K562 (cell line): Measurements from ENCODE around the gene SMAD3. TPM values are rescaled to one million over a fixed set of nuclear protein-coding genes. Genes with fewer than 3 reads are reported as not detected.

Source experiments
- ATAC-seq: fragments of 200-7000 bp; cut with Tn5 transposase; 3 replicates; pipeline ENCODE4 v1.9.1; 2020; ENCODE audit warnings: moderate library complexity
- BruUV-seq: library from RNA; stranded (reverse); fragments of 400-500 nt; replicated peaks from 2 replicates; lab custom pipeline; 2021; lab: Mats Ljungman, UMichigan
- CTCF ChIA-PET: fragments of 300-600 bp; formaldehyde crosslinking; extraction: SDS; loops from one replicate; lab custom pipeline; 2021; ENCODE audit warnings: low intra/inter-chr PET ratio; lab: Yijun Ruan, JAX
- POLR2A ChIA-PET: fragments of 300-600, 350-650 bp; sonication (Branson Sonifier 250); formaldehyde crosslinking; extraction: SDS; loops from one replicate; lab custom pipeline; 2021; ENCODE audit warnings: antibody characterized with exemption, inconsistent platforms; lab: Yijun Ruan, JAX
- DNase-seq, 4 experiments: peaks; one replicate each; pipeline versions ENCODE4 v3.0.0 to v3.0.0-alpha.2; 2011 to 2018; ENCODE audit warnings: low spot score in 3 of 4, mixed read lengths in 3 of 4; ENCODE audit errors: extremely low read depth in 1 of 4
- FAIRE-seq: peaks from 2 replicates; lab custom pipeline; 2011; peaks lifted over from hg19 to GRCh38; lab: Jason Lieb, UNC
- H2AFZ ChIP-seq: 2 replicates; pipeline ENCODE4 v1.6.0; 2011; ENCODE audit warnings: low read depth, low read length, control low read depth, inconsistent platforms
- H3K27ac ChIP-seq: fragments of 200-600 bp; 3 replicates; pipeline ENCODE4 v1.8.0; 2011; ENCODE audit warnings: low read depth, mild to moderate bottlenecking, control low read depth, inconsistent platforms, low read length, moderate library complexity, mixed read lengths; ENCODE audit errors: extremely low read depth
- H3K27me3 ChIP-seq, 2 experiments: fragments of 300-600 bp in 1 of 2; 2 replicates in 1 of 2; 3 replicates in 1 of 2; pipeline versions ENCODE4 v1.6.0 to v1.8.0; 2011; ENCODE audit warnings: inconsistent platforms in 2 of 2, low read length in 2 of 2, mild to moderate bottlenecking in 1 of 2, mixed read lengths in 1 of 2, moderate library complexity in 1 of 2; ENCODE audit not compliant: control insufficient read depth in 2 of 2, insufficient read depth in 2 of 2
- H3K36me3 ChIP-seq: fragments of 300-600 bp; 3 replicates; pipeline ENCODE4 v1.8.0; 2011; ENCODE audit warnings: mild to moderate bottlenecking, low read length, inconsistent platforms; ENCODE audit not compliant: control insufficient read depth, insufficient read depth
- H3K4me1 ChIP-seq, 2 experiments: fragments of 200-600 bp in 1 of 2; replicated peaks in 1 of 2; 2 replicates in 1 of 2; 3 replicates in 1 of 2; pipeline versions ENCODE4 v1.5.1 to v1.8.0; 2011; ENCODE audit warnings: inconsistent platforms in 2 of 2, low read length in 2 of 2, mild to moderate bottlenecking in 1 of 2, mixed read lengths in 1 of 2, moderate library complexity in 1 of 2; ENCODE audit not compliant: control insufficient read depth in 2 of 2, insufficient read depth in 2 of 2
- H3K4me2 ChIP-seq: 2 replicates; pipeline ENCODE4 v1.6.1; 2011; ENCODE audit warnings: low read length, control low read depth, inconsistent platforms, mixed read lengths; ENCODE audit not compliant: insufficient read depth
- H3K4me3 ChIP-seq: fragments of 200-600 bp; sonication (generic), shearing (Covaris generic); 2 replicates; pipeline ENCODE4 v1.5.1; 2016; ENCODE audit warnings: control low read depth, inconsistent platforms
- H3K79me2 ChIP-seq: fragments of 200-600 bp; 3 replicates; pipeline ENCODE4 v1.8.0; 2011; ENCODE audit warnings: low read length, inconsistent platforms; ENCODE audit not compliant: control insufficient read depth, insufficient read depth
- H3K9ac ChIP-seq, 2 experiments: 2 replicates each; pipeline versions ENCODE4 v1.6.0 to v1.6.1; 2011; ENCODE audit warnings: low read depth in 2 of 2, low read length in 2 of 2, control low read depth in 1 of 2, inconsistent platforms in 1 of 2, mild to moderate bottlenecking in 1 of 2, mixed read lengths in 1 of 2; ENCODE audit not compliant: insufficient read depth in 1 of 2
- H3K9me1 ChIP-seq: one replicate; pipeline ENCODE4 v1.6.0; 2011; ENCODE audit warnings: inconsistent platforms, mild to moderate bottlenecking, low read length, moderate library complexity; ENCODE audit not compliant: control insufficient read depth, insufficient read depth
- H3K9me3 ChIP-seq: replicated peaks from 2 replicates; pipeline ENCODE4 v1.5.1; 2011; ENCODE audit warnings: low read depth, low read length, inconsistent platforms; ENCODE audit not compliant: control insufficient read depth, insufficient read depth
- H4K20me1 ChIP-seq: replicated peaks from 2 replicates; pipeline ENCODE4 v1.6.1; 2011; ENCODE audit warnings: low read length, inconsistent platforms, mixed read lengths; ENCODE audit not compliant: control insufficient read depth, insufficient read depth
- BRD4 ChIP-seq: fragments of 200-600 bp; sonication (generic); IDR thresholded peaks from 2 replicates; pipeline ENCODE4 v1.6.1; 2017; ENCODE audit warnings: inconsistent platforms
- CHD4 ChIP-seq: fragments of 200-600 bp; sonication (generic); IDR thresholded peaks from 3 replicates; pipeline ENCODE4 v1.6.1; 2012; ENCODE audit warnings: low read depth, mild to moderate bottlenecking, mixed read lengths, low read length, inconsistent platforms; ENCODE audit not compliant: insufficient read depth, insufficient replicate concordance, poor library complexity, severe bottlenecking
- CTBP1 ChIP-seq: fragments of 450-650 bp; IDR thresholded peaks from 2 replicates; pipeline ENCODE4 v1.6.1; 2016; ENCODE audit warnings: borderline replicate concordance
- KDM1A ChIP-seq, 2 experiments: fragments of 450-650 bp; IDR thresholded peaks; 2 replicates each; pipeline ENCODE4 v1.6.1; 2016; ENCODE audit warnings: mild to moderate bottlenecking in 2 of 2
- POLR2AphosphoS5 ChIP-seq: IDR thresholded peaks from 2 replicates; pipeline ENCODE4 v1.6.1; 2011; ENCODE audit warnings: mild to moderate bottlenecking, low read depth, low read length, moderate library complexity; ENCODE audit not compliant: control insufficient read depth, insufficient read depth
- RCOR1 ChIP-seq, 2 experiments: IDR thresholded peaks; 2 replicates each; pipeline ENCODE4 v1.6.1; 2012; ENCODE audit warnings: low read depth in 2 of 2, low read length in 2 of 2, borderline replicate concordance in 1 of 2, improper control_type of control experiment in 1 of 2
- SMARCA5 ChIP-seq: fragments of 450-650 bp; IDR thresholded peaks from 2 replicates; pipeline ENCODE4 v1.6.1; 2016
- SNRNP70 ChIP-seq: fragments of 200-400 bp; formaldehyde crosslinking; optimal IDR thresholded peaks from 2 replicates; pipeline ENCODE3; 2017; ENCODE audit warnings: low read depth, low read length
- STAT5B ChIP-seq: fragments of 250-450 bp; sonication (Bioruptor Pico); IDR thresholded peaks from 2 replicates; pipeline ENCODE4 v1.8.0; 2021; ENCODE audit warnings: mild to moderate bottlenecking, inconsistent platforms
- ZC3H4 ChIP-seq: sonication (generic); formaldehyde crosslinking; IDR thresholded peaks from 2 replicates; pipeline ENCODE4 v1.9.0; 2021; ENCODE audit warnings: missing genetic modification reagents, borderline replicate concordance
- WGBS: fragments of 100-300 bp; shearing (Covaris generic); methylation state at CpG from one replicate; pipeline ENCODE4 v1.1.6; 2016; ENCODE audit warnings: low coverage, mixed read lengths; ENCODE audit not compliant: insufficient coverage; ENCODE audit errors: missing lambda C conversion rate; 5-methylcytosine and 5-hydroxymethylcytosine counted together
- in situ Hi-C: fragments of 300-500 bp; cut with MboI; formaldehyde crosslinking; loops from 4 replicates; pipeline ENCODE4 v1.15.0; 2018; ENCODE audit warnings: inconsistent platforms, mixed read lengths
- intact Hi-C: fragments of 100-400 bp; cut with micrococcal nuclease; formaldehyde crosslinking; loops from 2 replicates; pipeline ENCODE4 v1.14.2; 2022
- polyA plus RNA-seq, 8 experiments: library from polyadenylated mRNA; depleted of rRNA in 4 of 8; stranded (reverse) in 5 of 8; unstranded in 3 of 8; fragments of >200 nt; fragmentation: Nextera tagmentation in 2 of 8; fragmentation: Illumina TruSeq in 1 of 8; extraction: Ambion mirVana in 2 of 8; extraction: Trizol in 1 of 8; gene quantifications; 2 replicates each; pipeline versions ENCODE4 v1.2.1 to v1.2.3, GENCODE V29; 2011 to 2014; ENCODE audit warnings: inconsistent platforms in 1 of 8, missing spikeins in 1 of 8
- total RNA-seq, 7 experiments: library from RNA; depleted of rRNA in 6 of 7; stranded (reverse); fragments of >200 nt in 6 of 7; fragmentation: Illumina TruSeq in 2 of 7; extraction: Trizol in 2 of 7; gene quantifications; 2 replicates each; pipeline versions ENCODE4 v1.2.1 to v1.2.3, GENCODE V29; 2011 to 2021; ENCODE audit warnings: low replicate concordance in 1 of 7
- TF ChIP-seq, protein P1 (sequence below): sonication (generic); IDR thresholded peaks from 2 replicates; pipeline ENCODE4 v1.6.1; 2016
- TF ChIP-seq, protein P2 (sequence below): IDR thresholded peaks from 2 replicates; pipeline ENCODE4 v1.6.1; 2011; ENCODE audit not compliant: insufficient read length; ENCODE audit errors: extremely low read depth
- TF ChIP-seq, protein P3 (sequence below): fragments of 450-650 bp; IDR thresholded peaks from 2 replicates; pipeline ENCODE4 v1.6.1; 2016; ENCODE audit warnings: antibody characterized with exemption
- TF ChIP-seq, protein P4 (sequence below): fragments of 250-450 bp; sonication (Bioruptor Pico); IDR thresholded peaks from 2 replicates; pipeline ENCODE4 v1.8.0; 2021; ENCODE audit warnings: borderline replicate concordance, mild to moderate bottlenecking, moderate library complexity; ENCODE audit not compliant: poor library complexity, severe bottlenecking

SMAD3 gene
- total and polyA plus RNA-seq, 9 of the 15 experiments (the other 6 are each of a cell fraction or from before 2014, with no cell fraction given) = 4.3 to 39.2 (median 11.1) TPM

DNA sequence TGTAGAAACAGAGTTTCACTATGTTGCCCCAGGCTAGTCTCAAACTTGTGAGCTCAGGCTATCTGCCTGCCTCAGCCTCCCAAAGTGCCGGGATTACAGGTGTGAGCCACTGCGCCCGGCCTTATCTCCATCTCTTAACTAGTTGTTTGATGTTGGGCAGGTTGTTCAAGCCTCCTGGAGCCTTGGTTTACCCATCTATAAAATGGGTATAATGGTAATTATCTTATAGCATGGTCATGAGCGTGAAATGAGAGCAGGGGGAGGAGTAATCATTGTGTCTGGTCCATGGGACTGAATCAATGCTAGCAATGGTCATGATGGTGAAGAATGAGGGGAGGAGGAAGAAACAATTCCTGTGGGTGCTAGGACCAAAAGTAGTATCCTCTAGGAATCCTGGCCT is 32.0 kb downstream of the SMAD3 start (continued):
- TF ChIP-seq BRD4 (peak; percentile 76; the same call in 1 of the 2 replicates), STAT5B (CRISPR knock-in tag) (no peak), SMARCA5 (peak; percentile 97), RCOR1 (IDR thresholded peaks at IDR 0.05; ENCODE audit: borderline replicate concordance in 1 of 2, low read depth in 2 of 2, low read length in 2 of 2) (peak in 1 of 2 experiments; percentile 72; a peak in 2 of 4 replicates), CHD4 (peak; percentile 93), KDM1A (IDR thresholded peaks at IDR 0.05) (peak; percentile 70 to 87)
- TF ChIP-seq, protein P1, sequence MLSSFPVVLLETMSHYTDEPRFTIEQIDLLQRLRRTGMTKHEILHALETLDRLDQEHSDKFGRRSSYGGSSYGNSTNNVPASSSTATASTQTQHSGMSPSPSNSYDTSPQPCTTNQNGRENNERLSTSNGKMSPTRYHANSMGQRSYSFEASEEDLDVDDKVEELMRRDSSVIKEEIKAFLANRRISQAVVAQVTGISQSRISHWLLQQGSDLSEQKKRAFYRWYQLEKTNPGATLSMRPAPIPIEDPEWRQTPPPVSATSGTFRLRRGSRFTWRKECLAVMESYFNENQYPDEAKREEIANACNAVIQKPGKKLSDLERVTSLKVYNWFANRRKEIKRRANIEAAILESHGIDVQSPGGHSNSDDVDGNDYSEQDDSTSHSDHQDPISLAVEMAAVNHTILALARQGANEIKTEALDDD = 0 out of 2 replicates have a peak, but pooled peaks have one; percentile 6

DNA sequence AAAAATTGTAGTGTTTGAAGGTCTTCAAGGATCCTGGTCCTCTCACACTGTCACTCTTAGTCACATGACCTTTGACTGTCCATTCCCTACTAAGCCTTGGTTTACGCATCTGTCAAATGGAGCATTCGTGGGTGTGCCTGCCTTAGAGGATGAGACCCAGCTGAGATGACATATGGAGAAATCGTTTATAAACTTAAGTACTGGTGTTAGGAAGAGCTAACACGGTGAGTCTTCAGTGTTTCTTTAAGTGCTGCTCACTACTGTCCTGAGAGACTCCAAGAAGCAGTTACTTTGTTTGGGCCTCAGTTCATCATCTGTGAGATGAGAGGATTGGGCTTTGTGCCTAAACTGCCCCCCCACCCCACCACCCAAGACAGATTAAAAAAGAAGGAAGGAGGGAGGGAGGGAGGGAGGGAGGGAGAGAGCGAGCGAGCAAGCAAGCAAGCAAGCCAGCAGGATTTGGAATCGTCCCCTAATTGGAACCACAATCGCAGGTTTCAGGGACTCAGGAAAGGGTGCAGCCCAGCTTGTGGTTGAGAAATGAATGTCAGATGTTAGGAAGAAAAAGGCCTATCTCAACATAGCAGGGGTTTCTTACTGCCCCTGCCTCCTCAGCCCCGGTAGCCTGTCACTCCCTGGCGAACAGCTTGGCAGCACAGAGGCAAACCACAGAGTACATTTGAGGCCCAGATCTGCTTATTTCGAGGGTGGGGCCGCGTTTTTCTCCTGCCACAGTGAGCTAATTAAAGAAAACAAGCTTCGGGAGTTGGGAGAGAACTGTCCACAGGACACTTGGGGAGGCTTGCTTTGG is 32.7 kb downstream of the SMAD3 start:
- peak overlapping the region; percentile 58 to 89 for H3K9ac ChIP-seq
- no peaks in the 10 kb centered on the region for H3K9me1 ChIP-seq
- POLR2A ChIA-PET = interaction anchor here (0.6 to 1.7 kb wide), 6 partner anchors 22 to 52 kb away, joined by 3 to 4 read pairs (median 3); no protein-coding TSS in a partner anchor
- H3K36me3 ChIP-seq = peaks cover 48% of the 10 kb centered on the region; the same call in 2 of the 3 replicates
- in situ Hi-C loops (no loop called here), intact Hi-C loops (loop anchor here (2.0 kb wide), 1 partner anchor 33 kb away; the partner anchor contains the start of gene SMAD3)
- peaks cover 8% of the 10 kb centered on the region; the same call in 1 of the 2 replicates for H4K20me1 ChIP-seq
- H3K27me3 ChIP-seq = no peaks in the 10 kb centered on the region
- ATAC-seq (peak; percentile 68), DNase-seq (peak; percentile 68 to 79 (median 74)), FAIRE-seq (peak; percentile 82)
- no peaks in the 10 kb centered on the region for H3K9me3 ChIP-seq
- CTCF ChIA-PET = no interaction called here
- 13% methylated on average over 10 of the region's 14 CpGs for WGBS
- peaks cover 90% of the 10 kb centered on the region for H3K79me2 ChIP-seq
- peak overlapping the region; percentile 81 for H3K27ac ChIP-seq
- no peak overlapping the region for H3K4me3 ChIP-seq
- H3K4me1 ChIP-seq = peaks cover 25 to 63% of the 10 kb centered on the region in 2 experiments
- peak overlapping the region; percentile 59 for H3K4me2 ChIP-seq
- H2AFZ ChIP-seq = peak overlapping the region; percentile 35
- no TSS peak for BruUV-seq
- no peak for TF ChIP-seq CTBP1
- TF ChIP-seq POLR2AphosphoS5 = peak; percentile 43; the same call in 1 of the 2 replicates
- TF ChIP-seq, protein P2, sequence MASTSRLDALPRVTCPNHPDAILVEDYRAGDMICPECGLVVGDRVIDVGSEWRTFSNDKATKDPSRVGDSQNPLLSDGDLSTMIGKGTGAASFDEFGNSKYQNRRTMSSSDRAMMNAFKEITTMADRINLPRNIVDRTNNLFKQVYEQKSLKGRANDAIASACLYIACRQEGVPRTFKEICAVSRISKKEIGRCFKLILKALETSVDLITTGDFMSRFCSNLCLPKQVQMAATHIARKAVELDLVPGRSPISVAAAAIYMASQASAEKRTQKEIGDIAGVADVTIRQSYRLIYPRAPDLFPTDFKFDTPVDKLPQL = no peak
- no peak for TF ChIP-seq ZC3H4 (CRISPR knock-in tag)
- TF ChIP-seq, protein P3, sequence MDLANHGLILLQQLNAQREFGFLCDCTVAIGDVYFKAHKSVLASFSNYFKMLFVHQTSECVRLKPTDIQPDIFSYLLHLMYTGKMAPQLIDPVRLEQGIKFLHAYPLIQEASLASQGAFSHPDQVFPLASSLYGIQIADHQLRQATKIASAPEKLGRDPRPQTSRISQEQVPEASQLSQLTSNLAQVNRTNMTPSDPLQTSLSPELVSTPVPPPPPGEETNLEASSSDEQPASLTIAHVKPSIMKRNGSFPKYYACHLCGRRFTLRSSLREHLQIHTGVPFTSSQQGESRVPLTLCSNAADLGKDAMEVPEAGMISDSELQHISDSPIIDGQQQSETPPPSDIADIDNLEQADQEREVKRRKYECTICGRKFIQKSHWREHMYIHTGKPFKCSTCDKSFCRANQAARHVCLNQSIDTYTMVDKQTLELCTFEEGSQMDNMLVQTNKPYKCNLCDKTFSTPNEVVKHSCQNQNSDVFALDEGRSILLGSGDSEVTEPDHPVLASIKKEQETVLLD = no peak
- no peak for TF ChIP-seq SNRNP70
- TF ChIP-seq, protein P4, sequence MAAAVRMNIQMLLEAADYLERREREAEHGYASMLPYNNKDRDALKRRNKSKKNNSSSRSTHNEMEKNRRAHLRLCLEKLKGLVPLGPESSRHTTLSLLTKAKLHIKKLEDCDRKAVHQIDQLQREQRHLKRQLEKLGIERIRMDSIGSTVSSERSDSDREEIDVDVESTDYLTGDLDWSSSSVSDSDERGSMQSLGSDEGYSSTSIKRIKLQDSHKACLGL (CRISPR knock-in tag) = no peak
